Neutrophil (primary cell): ENCODE results near the gene SEC24C.

Experiments
- H3K27ac ChIP-seq: fragments of 200-600 bp; sonication (generic); 2 replicates; pipeline ENCODE4 v1.5.1; 2016; ENCODE audit warnings: mild to moderate bottlenecking, moderate library complexity
- H3K27me3 ChIP-seq: fragments of 200-600 bp; sonication (generic); 2 replicates; pipeline ENCODE4 v1.6.0; 2016; ENCODE audit warnings: mild to moderate bottlenecking
- H3K36me3 ChIP-seq: fragments of 200-600 bp; sonication (generic); 2 replicates; pipeline ENCODE4 v1.5.1; 2017
- H3K4me1 ChIP-seq, 2 experiments: fragments of 200-600 bp in 1 of 2; sonication (generic) in 1 of 2; 1 replicate in 1 of 2; 2 replicates in 1 of 2; pipeline versions ENCODE4 v1.5.1 to v1.6.1; 2013 to 2016; ENCODE audit warnings: low read depth in 1 of 2, low read length in 1 of 2, mild to moderate bottlenecking in 1 of 2, moderate library complexity in 1 of 2; ENCODE audit not compliant: control insufficient read depth in 1 of 2, insufficient read depth in 1 of 2
- H3K4me3 ChIP-seq, 2 experiments: fragments of 200-600 bp in 1 of 2; sonication (generic) in 1 of 2; 1 replicate in 1 of 2; 2 replicates in 1 of 2; pipeline ENCODE4 v1.5.1; 2013 to 2016; ENCODE audit warnings: low read depth in 1 of 2, low read length in 1 of 2, mild to moderate bottlenecking in 1 of 2, moderate library complexity in 1 of 2
- H3K9me3 ChIP-seq: fragments of 200-600 bp; sonication (generic); 2 replicates; pipeline ENCODE4 v1.5.1; 2016
- TF ChIP-seq, protein P1 (sequence below): fragments of 200-600 bp; sonication (generic); IDR thresholded peaks from 2 replicates; pipeline ENCODE4 v1.5.1; 2016; ENCODE audit warnings: antibody characterized with exemption

Gene SEC24C

DNA sequence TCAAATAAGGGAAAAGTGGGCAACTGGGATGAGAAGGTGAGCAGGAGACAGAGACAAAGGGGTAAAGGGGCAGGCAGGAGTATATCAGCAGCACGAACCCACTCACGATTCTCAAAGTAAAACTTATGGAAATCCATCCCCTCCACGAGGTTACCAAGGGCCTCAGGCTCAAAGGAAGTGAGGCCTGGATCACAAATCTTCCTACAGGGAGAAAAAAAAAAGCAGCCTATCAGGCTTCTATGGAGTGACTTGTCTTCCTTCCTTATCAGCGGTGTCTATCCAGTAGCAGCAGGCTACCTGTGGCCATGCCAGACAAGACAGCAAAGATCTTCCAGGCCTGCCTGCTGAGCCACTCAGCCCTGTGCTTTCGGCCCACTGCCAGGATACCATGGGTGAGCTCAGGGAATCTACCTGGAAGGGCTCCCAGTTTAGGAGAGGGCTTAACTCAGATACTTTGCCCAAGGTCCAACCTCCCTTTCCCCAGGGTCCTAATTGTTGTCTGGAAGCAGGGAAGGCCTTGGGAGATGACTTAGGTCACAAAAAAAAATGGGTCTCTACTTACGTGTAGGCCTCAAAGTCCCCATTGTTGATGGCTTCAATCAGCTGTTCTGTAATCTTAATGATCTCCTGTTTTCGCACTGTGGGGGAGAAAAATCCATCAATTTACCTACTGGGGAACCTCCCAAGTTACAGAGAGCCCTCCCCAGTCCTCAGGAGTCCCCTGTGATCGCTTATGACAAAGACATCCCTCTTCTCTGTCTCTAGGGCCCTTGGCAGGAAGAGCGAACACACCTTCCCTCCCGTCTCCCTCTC is 73.0 kb downstream of the SEC24C start:
- Histone ChIP-seq H3K4me3 (no peak overlapping the region), H3K36me3 (peaks cover 92% of the 10 kb centered on the region)

DNA sequence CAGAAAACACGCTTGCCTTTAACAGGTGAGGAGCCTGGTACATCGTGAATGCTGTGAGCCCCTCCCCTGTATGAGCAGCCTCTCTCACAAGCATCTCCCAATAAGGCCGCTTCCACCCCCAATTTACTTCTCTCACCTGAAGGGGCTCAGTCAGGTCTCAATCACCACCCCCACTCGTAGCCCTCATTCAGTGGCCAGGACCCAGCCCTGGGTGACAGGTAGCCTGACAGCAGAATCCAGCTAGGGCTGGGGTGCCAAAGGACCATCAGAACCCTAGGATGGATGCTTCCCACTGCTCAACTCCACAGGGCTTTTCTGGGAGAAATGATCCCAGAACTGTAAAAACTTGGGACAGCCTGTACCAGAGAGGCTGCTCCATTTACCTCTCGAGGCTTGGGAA is 73.7 kb downstream of the SEC24C start:
- Histone ChIP-seq H3K4me3 (no peak overlapping the region), H3K27ac (peak overlapping the region; percentile 81), H3K27me3 (no peaks in the 10 kb centered on the region), H3K36me3 (peaks cover 93% of the 10 kb centered on the region), H3K4me1 (peaks cover 50 to 55% of the 10 kb centered on the region in 2 experiments), H3K9me3 (no peaks in the 10 kb centered on the region)
- TF ChIP-seq, protein P1, sequence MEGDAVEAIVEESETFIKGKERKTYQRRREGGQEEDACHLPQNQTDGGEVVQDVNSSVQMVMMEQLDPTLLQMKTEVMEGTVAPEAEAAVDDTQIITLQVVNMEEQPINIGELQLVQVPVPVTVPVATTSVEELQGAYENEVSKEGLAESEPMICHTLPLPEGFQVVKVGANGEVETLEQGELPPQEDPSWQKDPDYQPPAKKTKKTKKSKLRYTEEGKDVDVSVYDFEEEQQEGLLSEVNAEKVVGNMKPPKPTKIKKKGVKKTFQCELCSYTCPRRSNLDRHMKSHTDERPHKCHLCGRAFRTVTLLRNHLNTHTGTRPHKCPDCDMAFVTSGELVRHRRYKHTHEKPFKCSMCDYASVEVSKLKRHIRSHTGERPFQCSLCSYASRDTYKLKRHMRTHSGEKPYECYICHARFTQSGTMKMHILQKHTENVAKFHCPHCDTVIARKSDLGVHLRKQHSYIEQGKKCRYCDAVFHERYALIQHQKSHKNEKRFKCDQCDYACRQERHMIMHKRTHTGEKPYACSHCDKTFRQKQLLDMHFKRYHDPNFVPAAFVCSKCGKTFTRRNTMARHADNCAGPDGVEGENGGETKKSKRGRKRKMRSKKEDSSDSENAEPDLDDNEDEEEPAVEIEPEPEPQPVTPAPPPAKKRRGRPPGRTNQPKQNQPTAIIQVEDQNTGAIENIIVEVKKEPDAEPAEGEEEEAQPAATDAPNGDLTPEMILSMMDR: no peak

More for the DNA sequence above, 73.0 kb downstream of the SEC24C start:
- H3K27me3 ChIP-seq: no peaks in the 10 kb centered on the region
- no peaks in the 10 kb centered on the region for H3K9me3 ChIP-seq
- peak overlapping the region; percentile 81 for H3K27ac ChIP-seq
- peaks cover 53 to 60% of the 10 kb centered on the region in 2 experiments for H3K4me1 ChIP-seq
- TF ChIP-seq, protein P1: no peak

DNA sequence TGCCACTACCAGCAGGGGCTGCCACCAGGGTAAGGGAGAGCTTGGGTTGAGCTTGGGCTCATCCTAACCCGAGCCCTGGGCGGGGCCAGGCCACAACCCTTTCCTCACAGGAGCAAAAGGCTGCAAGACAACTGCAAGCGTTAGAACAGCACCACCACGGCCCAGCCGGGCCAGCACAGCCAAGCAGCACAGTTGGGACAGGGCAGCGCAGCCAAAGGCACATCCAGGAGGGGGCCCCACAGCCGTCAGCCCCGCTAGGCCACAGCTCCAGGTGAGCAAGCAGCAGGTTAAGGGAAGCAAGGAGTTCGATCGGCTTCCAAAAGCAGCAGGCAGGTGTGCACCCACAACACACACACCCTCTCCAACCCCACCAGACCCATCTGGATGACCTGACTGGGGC is 74.2 kb downstream of the SEC24C start:
- Histone ChIP-seq H3K27ac (peak overlapping the region; percentile 81), H3K9me3 (no peaks in the 10 kb centered on the region), H3K4me3 (no peak overlapping the region), H3K27me3 (no peaks in the 10 kb centered on the region), H3K4me1 (peaks cover 50 to 55% of the 10 kb centered on the region in 2 experiments), H3K36me3 (peaks cover 93% of the 10 kb centered on the region)
- TF ChIP-seq, protein P1: no peak

DNA sequence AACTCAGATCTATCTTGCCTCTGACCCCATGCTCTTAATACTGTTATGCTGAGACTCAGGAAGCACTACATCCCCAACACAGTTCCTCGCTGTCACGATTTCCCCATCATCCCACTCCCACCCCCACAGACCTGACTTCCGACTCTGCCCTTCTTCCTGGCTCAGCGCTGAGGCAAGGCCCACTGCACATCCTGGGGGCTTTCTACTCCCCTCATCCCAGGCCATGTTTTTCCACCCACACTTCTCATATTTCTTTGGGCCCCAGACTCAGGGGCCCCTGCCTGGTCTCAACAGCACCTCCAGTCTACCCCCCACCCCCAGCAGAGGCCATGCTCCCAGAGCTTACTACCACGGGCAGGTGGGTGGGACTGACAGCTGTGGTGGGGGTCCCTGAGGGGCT is 74.9 kb downstream of the SEC24C start:
- H3K9me3 ChIP-seq: no peaks in the 10 kb centered on the region
- H3K4me1 ChIP-seq: peaks cover 50 to 55% of the 10 kb centered on the region in 2 experiments
- no peaks in the 10 kb centered on the region for H3K27me3 ChIP-seq
- TF ChIP-seq, protein P1: no peak
- H3K4me3 ChIP-seq: no peak overlapping the region
- H3K36me3 ChIP-seq: peaks cover 93% of the 10 kb centered on the region
- H3K27ac ChIP-seq: peak overlapping the region; percentile 81

DNA sequence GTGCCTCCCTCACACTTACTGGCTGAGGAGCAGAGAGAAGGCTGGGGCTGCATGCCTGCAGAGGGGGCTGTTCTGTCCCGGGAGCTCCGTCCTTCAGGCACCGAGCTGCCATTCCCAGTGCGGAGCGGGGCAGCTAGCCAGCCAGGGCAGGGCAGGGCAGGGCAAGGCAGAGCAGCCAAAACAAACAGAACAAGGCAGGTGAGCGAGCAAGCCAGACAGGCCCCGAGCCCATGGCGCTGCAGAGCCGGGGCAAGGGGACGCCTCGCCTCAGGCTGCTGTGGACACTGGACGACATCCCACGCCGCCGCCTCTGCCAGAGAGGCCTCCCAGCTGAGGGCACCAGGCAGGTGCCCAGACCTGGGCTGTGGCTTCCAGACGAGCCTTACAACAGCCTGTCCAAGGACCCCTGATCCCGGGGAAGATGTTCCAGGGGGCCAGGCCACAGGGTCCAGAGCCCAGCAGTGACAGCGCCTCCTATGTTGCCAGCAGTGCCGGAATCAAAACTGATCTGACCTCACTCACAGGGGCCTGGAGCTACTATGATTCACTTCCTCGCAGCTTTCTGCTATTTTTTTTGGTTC is 75.4 kb downstream of the SEC24C start:
- H3K27me3 ChIP-seq: no peaks in the 10 kb centered on the region
- peaks cover 93% of the 10 kb centered on the region for H3K36me3 ChIP-seq
- peak overlapping the region; percentile 81 for H3K27ac ChIP-seq
- no peaks in the 10 kb centered on the region for H3K9me3 ChIP-seq
- H3K4me3 ChIP-seq: no peak overlapping the region
- TF ChIP-seq, protein P1: no peak
- peaks cover 50 to 55% of the 10 kb centered on the region in 2 experiments for H3K4me1 ChIP-seq
